DMS153 treated with DMSO at 0.1 percent for 48 hours (cell line): Measurements from ENCODE around the gene OR1L8.

Experiments
- DNase-seq: peaks from one replicate; lab custom pipeline; 2025; ENCODE audit not compliant: unreplicated experiment; lab: John Stamatoyannopoulos, UW

OR1L8 gene

GRCh38 chr9:122518841-122519240, 64.3 kb downstream of the OR1L8 start, which contains the start of gene OR1J4:
Gene OR1J4, plus strand, starts transcription at chr9:122519141. Its CDS starts 0 bp downstream, at chr9:122519141.
- no peak for DNase-seq

DNA sequence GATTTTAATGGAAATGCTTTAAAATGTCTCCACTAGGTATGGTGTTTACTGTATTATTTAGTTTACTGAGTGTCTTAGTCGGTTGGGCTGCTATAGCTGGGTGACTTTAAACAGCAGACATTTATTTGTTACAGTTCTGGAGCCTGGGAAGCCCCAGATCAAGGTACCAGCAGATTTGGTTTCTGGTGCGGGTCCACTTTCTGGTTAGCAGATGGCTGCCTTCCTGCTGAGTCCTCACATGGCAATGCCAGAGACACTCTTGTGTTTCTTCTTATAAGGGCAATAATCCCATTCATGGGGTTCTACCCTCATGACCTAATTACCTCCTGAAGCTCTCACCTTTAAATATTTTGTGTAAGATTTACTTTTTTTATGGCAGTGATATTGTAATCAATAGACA, 65.0 kb downstream of the OR1L8 start:
- DNase-seq: no peak
